GM21576 (cell line): Measurements from ENCODE around the gene LRP10.
"Not testable (repeated sequence)": the region's sequence is repeated elsewhere in the genome, so short reads cannot be mapped to it uniquely, and the experiment has no call there.

Source experiments
- ATAC-seq: cut with Tn5 transposase; IDR thresholded peaks from one replicate; pipeline ENCODE4 v1.9.1; 2021; ENCODE audit warnings: mild to moderate bottlenecking, moderate library complexity; ENCODE audit not compliant: unreplicated experiment

The LRP10 gene

GRCh38 chr14:22908601-22909000, 37.1 kb downstream of the LRP10 start:
- ATAC-seq = no peak

GRCh38 chr14:22910916-22911315, 39.4 kb downstream of the LRP10 start:
- no peak for ATAC-seq

- not testable (repeated sequence) for ATAC-seq
These were observed 43.3 kb downstream of the LRP10 start for GRCh38 chr14:22914836-22915235.

- ATAC-seq = no peak
These were observed 44.5 kb downstream of the LRP10 start for GRCh38 chr14:22915886-22916521.

GRCh38 chr14:22918804-22919600, 47.5 kb downstream of the LRP10 start, which contains the start of gene RBM23:
Gene RBM23, minus strand, starts transcription at chr14:22919149.
- ATAC-seq = peak; percentile 93

- ATAC-seq = no peak
These were observed 48.0 kb downstream of the LRP10 start for GRCh38 chr14:22919601-22919921.

- no peak for ATAC-seq
These were observed 49.2 kb downstream of the LRP10 start for GRCh38 chr14:22920697-22921096.

GRCh38 chr14:22922294-22922693, 50.8 kb downstream of the LRP10 start:
- ATAC-seq = no peak

GRCh38 chr14:22923746-22924145, 52.2 kb downstream of the LRP10 start:
- ATAC-seq = no peak

- no peak for ATAC-seq
These were observed 54.0 kb downstream of the LRP10 start for GRCh38 chr14:22925513-22925912.

- ATAC-seq = no peak
These were observed 54.8 kb downstream of the LRP10 start for GRCh38 chr14:22926316-22926715.

GRCh38 chr14:22928237-22929103, 56.9 kb downstream of the LRP10 start:
- no peak for ATAC-seq

GRCh38 chr14:22929104-22929960, 57.8 kb downstream of the LRP10 start, which contains the start of gene PRMT5:
Gene PRMT5, minus strand, starts transcription at chr14:22929376. Its CDS starts 15 bp downstream, at chr14:22929361.
- peak; percentile 95 for ATAC-seq

GRCh38 chr14:22929961-22930364, 58.4 kb downstream of the LRP10 start:
- ATAC-seq = no peak
